Loucy (cell line): ENCODE results near the gene STARD10.

ENCODE experiments used
- H2AFZ ChIP-seq: fragments of 200-600 bp; sonication (generic); 2 replicates; pipeline ENCODE4 v1.6.0; 2016; ENCODE audit warnings: antibody characterized with exemption, mild to moderate bottlenecking, low read length, moderate library complexity
- H3F3A ChIP-seq: fragments of 200-600 bp; 2 replicates; pipeline ENCODE4 v1.6.0; 2016; ENCODE audit warnings: antibody characterized with exemption, low read depth, mild to moderate bottlenecking
- H3K27me3 ChIP-seq: fragments of 200-600 bp; sonication (generic); 2 replicates; pipeline ENCODE4 v1.6.1; 2014; ENCODE audit warnings: low read length, mild to moderate bottlenecking; ENCODE audit not compliant: insufficient read depth, poor library complexity, severe bottlenecking
- H3K36me3 ChIP-seq: fragments of 200-600 bp; sonication (generic); 2 replicates; pipeline ENCODE4 v1.6.1; 2016; ENCODE audit warnings: low read length; ENCODE audit not compliant: insufficient read depth
- H3K4me1 ChIP-seq: fragments of 200-600 bp; sonication (generic); 2 replicates; pipeline ENCODE4 v1.5.1; 2014; ENCODE audit warnings: low read length, mild to moderate bottlenecking; ENCODE audit not compliant: insufficient read depth, poor library complexity, severe bottlenecking
- H3K4me2 ChIP-seq: fragments of 200-600 bp; sonication (generic); 2 replicates; pipeline ENCODE4 v1.6.0; 2014; ENCODE audit warnings: antibody characterized with exemption, low read length, low read depth, mild to moderate bottlenecking; ENCODE audit not compliant: poor library complexity, severe bottlenecking
- H3K4me3 ChIP-seq: fragments of 200-600 bp; sonication (generic); 2 replicates; pipeline ENCODE4 v1.5.1; 2014; ENCODE audit warnings: low read length, mild to moderate bottlenecking, mixed read lengths; ENCODE audit not compliant: poor library complexity, severe bottlenecking
- H3K79me2 ChIP-seq: fragments of 200-600 bp; sonication (generic); 2 replicates; pipeline ENCODE4 v1.6.1; 2014; ENCODE audit warnings: low read length; ENCODE audit not compliant: insufficient read depth
- H3K9ac ChIP-seq: fragments of 200-600 bp; sonication (generic); 2 replicates; pipeline ENCODE4 v1.6.0; 2014; ENCODE audit warnings: mild to moderate bottlenecking, low read depth, low read length, moderate library complexity; ENCODE audit not compliant: poor library complexity, severe bottlenecking
- H3K9me2 ChIP-seq: fragments of 200-600 bp; sonication (generic); replicated peaks from 2 replicates; pipeline ENCODE4 v1.6.1; 2016; ENCODE audit warnings: low read depth, low read length, mixed read lengths
- H3K9me3 ChIP-seq: fragments of 200-600 bp; sonication (generic); 2 replicates; pipeline ENCODE4 v1.6.1; 2014; ENCODE audit warnings: mild to moderate bottlenecking, antibody characterized with exemption, low read length, low read depth; ENCODE audit not compliant: insufficient read depth
- H4K20me1 ChIP-seq: fragments of 200-600 bp; sonication (generic); 2 replicates; pipeline ENCODE4 v1.6.0; 2014; ENCODE audit warnings: antibody characterized with exemption, low read length, mild to moderate bottlenecking; ENCODE audit not compliant: insufficient read depth, poor library complexity, severe bottlenecking
- CTCF ChIP-seq: fragments of 200-600 bp; sonication (generic); conservative IDR thresholded peaks from 2 replicates; pipeline ENCODE4 v1.5.1; 2014; ENCODE audit warnings: mild to moderate bottlenecking, antibody characterized with exemption, low read length
- EZH2phosphoT487 ChIP-seq: fragments of 200-600 bp; IDR thresholded peaks from 2 replicates; pipeline ENCODE4 v1.6.1; 2018; ENCODE audit warnings: antibody characterized with exemption, mild to moderate bottlenecking, moderate library complexity, borderline replicate concordance

Gene STARD10

GRCh38 chr11:72730737-72731136, 63.1 kb downstream of the STARD10 start:
- no peaks in the 10 kb centered on the region for H3F3A ChIP-seq
- no peak for TF ChIP-seq CTCF
- TF ChIP-seq EZH2phosphoT487 = no peak

GRCh38 chr11:72730243-72730642, 63.6 kb downstream of the STARD10 start:
- Histone ChIP-seq H3K4me3 (no peak overlapping the region), H3F3A (no peaks in the 10 kb centered on the region), H3K9me3 (no peaks in the 10 kb centered on the region), H3K36me3 (peaks cover 20% of the 10 kb centered on the region; the same call in 1 of the 2 replicates), H3K9ac (no peak overlapping the region), H3K79me2 (peaks cover 15% of the 10 kb centered on the region; the same call in 1 of the 2 replicates), H3K4me2 (no peak overlapping the region), H3K9me2 (no peaks in the 10 kb centered on the region), H3K27me3 (no peaks in the 10 kb centered on the region), H4K20me1 (no peaks in the 10 kb centered on the region), H2AFZ (no peak overlapping the region), H3K4me1 (no peaks in the 10 kb centered on the region)
- TF ChIP-seq CTCF = no peak
- no peak for TF ChIP-seq EZH2phosphoT487

More at GRCh38 chr11:72730737-72731136, 63.1 kb downstream of the STARD10 start:
- Histone ChIP-seq H2AFZ (no peak overlapping the region), H3K4me1 (no peaks in the 10 kb centered on the region), H3K4me2 (no peak overlapping the region), H3K4me3 (no peak overlapping the region), H3K9me3 (no peaks in the 10 kb centered on the region), H3K36me3 (peaks cover 18% of the 10 kb centered on the region; the same call in 1 of the 2 replicates), H3K27me3 (no peaks in the 10 kb centered on the region), H3K9me2 (no peaks in the 10 kb centered on the region), H4K20me1 (no peaks in the 10 kb centered on the region), H3K9ac (no peak overlapping the region), H3K79me2 (peaks cover 15% of the 10 kb centered on the region; the same call in 1 of the 2 replicates)

GRCh38 chr11:72727521-72727920, 66.3 kb downstream of the STARD10 start:
- H3K36me3 ChIP-seq = peaks cover 31% of the 10 kb centered on the region; the same call in 1 of the 2 replicates
- no peaks in the 10 kb centered on the region for H3K27me3 ChIP-seq
- peaks cover 5% of the 10 kb centered on the region for H3K4me1 ChIP-seq
- H3K79me2 ChIP-seq = peaks cover 25% of the 10 kb centered on the region; the same call in 1 of the 2 replicates
- H3K9me2 ChIP-seq = no peaks in the 10 kb centered on the region
- no peaks in the 10 kb centered on the region for H3F3A ChIP-seq
- no peaks in the 10 kb centered on the region for H4K20me1 ChIP-seq
- no peak overlapping the region for H3K9ac ChIP-seq
- TF ChIP-seq CTCF (no peak), EZH2phosphoT487 (no peak)
- no peak overlapping the region for H3K4me3 ChIP-seq
- H2AFZ ChIP-seq = no peak overlapping the region
- no peak overlapping the region for H3K4me2 ChIP-seq
- H3K9me3 ChIP-seq = no peaks in the 10 kb centered on the region
